Thyroid gland (tissue), 4 donors: Measurements from ENCODE around the gene UTP14A. TPM values are rescaled to one million over a fixed set of nuclear protein-coding genes. Genes with fewer than 3 reads are reported as not detected.

Experiments used
- DNase-seq, 2 donors: peaks; one replicate each; pipeline ENCODE4 v3.0.0-alpha.2; 2019
- H3K27ac ChIP-seq, 3 donors: fragments of 200-600 bp; sonication (generic); 1 replicate in 2 of 3; 2 replicates in 1 of 3; pipeline ENCODE4 v1.5.1; 2016 to 2019; ENCODE audit warnings: mild to moderate bottlenecking in 1 of 3, moderate library complexity in 1 of 3
- H3K27me3 ChIP-seq: fragments of 200-600 bp; sonication (generic); one replicate; pipeline ENCODE4 v1.5.1; 2019
- H3K36me3 ChIP-seq, 2 donors: fragments of 200-600 bp; sonication (generic); one replicate each; pipeline ENCODE4 v1.5.1; 2016 to 2019
- H3K4me1 ChIP-seq, 2 donors: fragments of 200-600 bp; sonication (generic); one replicate each; pipeline ENCODE4 v1.5.1; 2017 to 2019
- H3K4me3 ChIP-seq, 3 donors: fragments of 200-600 bp; sonication (generic); replicated peaks in 1 of 3; 1 replicate in 2 of 3; 2 replicates in 1 of 3; pipeline ENCODE4 v1.5.1; 2016; ENCODE audit warnings: mild to moderate bottlenecking in 1 of 3
- H3K9me3 ChIP-seq: fragments of 200-600 bp; sonication (generic); one replicate; pipeline ENCODE4 v1.5.1; 2017
- CTCF ChIP-seq, 6 experiments: fragments of 200-600 bp in 3 of 6; fragments of 450-650 bp in 3 of 6; sonication (generic) in 3 of 6; IDR thresholded peaks; one replicate each; pipeline ENCODE4 v1.5.1; 2016 to 2019; ENCODE audit warnings: antibody characterized with exemption in 6 of 6, mild to moderate bottlenecking in 2 of 6, inconsistent platforms in 1 of 6, moderate library complexity in 1 of 6
- POLR2A ChIP-seq, 2 donors: fragments of 450-650 bp; IDR thresholded peaks; one replicate each; pipeline ENCODE4 v1.6.1; 2017; ENCODE audit warnings: antibody characterized with exemption in 2 of 2, mild to moderate bottlenecking in 2 of 2, moderate library complexity in 1 of 2
- WGBS, 2 donors: methylation state at CpG; one replicate each; pipeline ENCODE4 v1.1.5; 2017; 5-methylcytosine and 5-hydroxymethylcytosine counted together
- intact Hi-C: fragments of 100-400 bp; cut with DNase I; formaldehyde crosslinking; loops from one replicate; pipeline ENCODE4 v1.15.1; 2023
- total RNA-seq, 4 donors: library from RNA; depleted of rRNA; stranded (reverse); fragments of >200 nt; gene quantifications; one replicate each; pipeline ENCODE4 v1.2.3, GENCODE V29; 2016

Gene UTP14A
- total RNA-seq, 4 donors from 2014 or later: 12.2 to 14.7 (median 13.4) TPM

- 95 to 97% methylated on average over 2 of the region's 2 CpGs for WGBS, 2 donors
Measured at GRCh38 chrX:129940721-129941120, 34.8 kb downstream of the UTP14A start.

GRCh38 chrX:129945131-129945530 lies 39.2 kb downstream of the UTP14A start:
- no peak for DNase-seq
- no peaks in the 10 kb centered on the region for H3K9me3 ChIP-seq
- intact Hi-C loops: no loop called here

More at GRCh38 chrX:129940721-129941120, 34.8 kb downstream of the UTP14A start:
- H3K27ac ChIP-seq: no peak overlapping the region
- DNase-seq: no peak
- H3K4me3 ChIP-seq: no peak overlapping the region
- intact Hi-C loops: no loop called here
- no peaks in the 10 kb centered on the region for H3K9me3 ChIP-seq
- no peaks in the 10 kb centered on the region for H3K4me1 ChIP-seq
- no peaks in the 10 kb centered on the region for H3K36me3 ChIP-seq
- TF ChIP-seq CTCF (IDR thresholded peaks at IDR 0.05) (no peak), POLR2A (IDR thresholded peaks at IDR 0.05) (no peak)
- H3K27me3 ChIP-seq: no peaks in the 10 kb centered on the region

GRCh38 chrX:129953334-129953648 lies 47.3 kb downstream of the UTP14A start:
- Histone ChIP-seq H3K36me3 (no peaks in the 10 kb centered on the region), H3K27me3 (no peaks in the 10 kb centered on the region), H3K4me3 (peak overlapping the region in 1 of 3 donors; percentile 12), H3K9me3 (no peaks in the 10 kb centered on the region), H3K4me1 (peaks cover 0 to 11% of the 10 kb centered on the region in 2 donors), H3K27ac (no peak overlapping the region)
- WGBS, 2 donors: no CpG with 5 or more reads among the region's 18 CpGs
- DNase-seq: no peak
- intact Hi-C loops: no loop called here
- TF ChIP-seq POLR2A (IDR thresholded peaks at IDR 0.05) (no peak), CTCF (IDR thresholded peaks at IDR 0.05) (no peak)

More at GRCh38 chrX:129945131-129945530, 39.2 kb downstream of the UTP14A start:
- TF ChIP-seq CTCF (IDR thresholded peaks at IDR 0.05) (no peak), POLR2A (IDR thresholded peaks at IDR 0.05) (no peak)
- Histone ChIP-seq H3K36me3 (no peaks in the 10 kb centered on the region), H3K27ac (no peak overlapping the region), H3K4me1 (no peaks in the 10 kb centered on the region), H3K4me3 (no peak overlapping the region), H3K27me3 (no peaks in the 10 kb centered on the region)
- WGBS, 2 donors: 88 to 100% methylated on average over 1 of the region's 1 CpG

- Histone ChIP-seq H3K9me3 (no peaks in the 10 kb centered on the region), H3K36me3 (no peaks in the 10 kb centered on the region), H3K27ac (no peak overlapping the region), H3K27me3 (no peaks in the 10 kb centered on the region), H3K4me1 (peaks cover 0 to 11% of the 10 kb centered on the region in 2 donors), H3K4me3 (no peak overlapping the region)
- intact Hi-C loops: no loop called here
- DNase-seq: no peak
- TF ChIP-seq POLR2A (IDR thresholded peaks at IDR 0.05): no peak
- TF ChIP-seq CTCF (IDR thresholded peaks at IDR 0.05): no peak
- WGBS, 2 donors: 94 to 100% methylated on average over 1 to 4 of the region's 4 CpGs
Measured at GRCh38 chrX:129953881-129954280, 47.9 kb downstream of the UTP14A start.

GRCh38 chrX:129954804-129955203 lies 48.8 kb downstream of the UTP14A start:
- 96 to 100% methylated on average over 1 to 2 of the region's 3 CpGs for whole genome bisulfite sequencing, 2 donors
- TF ChIP-seq CTCF (IDR thresholded peaks at IDR 0.05): no peak
- intact Hi-C loops: no loop called here

More at GRCh38 chrX:129954804-129955203, 48.8 kb downstream of the UTP14A start:
- H3K36me3 ChIP-seq: no peaks in the 10 kb centered on the region
- no peaks in the 10 kb centered on the region for H3K9me3 ChIP-seq
- DNase-seq: no peak
- peaks cover 0 to 11% of the 10 kb centered on the region in 2 donors for H3K4me1 ChIP-seq
- no peaks in the 10 kb centered on the region for H3K27me3 ChIP-seq
- no peak overlapping the region for H3K27ac ChIP-seq
- no peak overlapping the region for H3K4me3 ChIP-seq
